Measurements from ENCODE around the gene UMODL1.

- TF ChIP-seq, protein P1, sequence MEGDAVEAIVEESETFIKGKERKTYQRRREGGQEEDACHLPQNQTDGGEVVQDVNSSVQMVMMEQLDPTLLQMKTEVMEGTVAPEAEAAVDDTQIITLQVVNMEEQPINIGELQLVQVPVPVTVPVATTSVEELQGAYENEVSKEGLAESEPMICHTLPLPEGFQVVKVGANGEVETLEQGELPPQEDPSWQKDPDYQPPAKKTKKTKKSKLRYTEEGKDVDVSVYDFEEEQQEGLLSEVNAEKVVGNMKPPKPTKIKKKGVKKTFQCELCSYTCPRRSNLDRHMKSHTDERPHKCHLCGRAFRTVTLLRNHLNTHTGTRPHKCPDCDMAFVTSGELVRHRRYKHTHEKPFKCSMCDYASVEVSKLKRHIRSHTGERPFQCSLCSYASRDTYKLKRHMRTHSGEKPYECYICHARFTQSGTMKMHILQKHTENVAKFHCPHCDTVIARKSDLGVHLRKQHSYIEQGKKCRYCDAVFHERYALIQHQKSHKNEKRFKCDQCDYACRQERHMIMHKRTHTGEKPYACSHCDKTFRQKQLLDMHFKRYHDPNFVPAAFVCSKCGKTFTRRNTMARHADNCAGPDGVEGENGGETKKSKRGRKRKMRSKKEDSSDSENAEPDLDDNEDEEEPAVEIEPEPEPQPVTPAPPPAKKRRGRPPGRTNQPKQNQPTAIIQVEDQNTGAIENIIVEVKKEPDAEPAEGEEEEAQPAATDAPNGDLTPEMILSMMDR (IDR thresholded peaks at IDR 0.05): no peak
- TF ChIP-seq POLR2A (IDR thresholded peaks at IDR 0.05) (no peak), EP300 (IDR thresholded peaks at IDR 0.05) (no peak), POLR2AphosphoS5 (IDR thresholded peaks at IDR 0.05) (no peak)
Observed at GRCh38 chr21:42026082-42026435, 45.1 kb upstream of the UMODL1 start.

All from stomach (tissue), 4 donors.